Measurements from ENCODE around the gene TTC34. TPM values are rescaled to one million over a fixed set of nuclear protein-coding genes. Genes with fewer than 3 reads are reported as not detected.

TTC34 gene
- total and polyA plus RNA-seq, 10 of the 15 experiments (the other 5 are each of a cell fraction or from before 2014, with no cell fraction given), result 0.03 to 0.49 (median 0.05) TPM; not detected in 2

GRCh38 chr1:2845869-2846268 is 44.4 kb upstream of the TTC34 start (continued):
- TF ChIP-seq RELB (IDR thresholded peaks at IDR 0.05; ENCODE audit: low read depth) (no peak), HSF1 (IDR thresholded peaks at IDR 0.05; ENCODE audit: low read depth, low read length) (no peak)

GRCh38 chr1:2840036-2840809 is 38.7 kb upstream of the TTC34 start:
- no peak overlapping the region for H2AFZ ChIP-seq (ENCODE audit: control insufficient read depth, low read depth, low read length)
- H3K9ac ChIP-seq (ENCODE audit: control insufficient read depth, insufficient read depth, low read length), result no peak overlapping the region
- ATAC-seq, result no peak
- no TSS peak for BruUV-seq (replicated peaks)
- H3K27me3 ChIP-seq (replicated peaks in 1 of 2; ENCODE audit: control insufficient read depth in 2 of 2, insufficient read depth in 2 of 2, low read length in 1 of 2), result no peaks in the 10 kb centered on the region
- H3K36me3 ChIP-seq (ENCODE audit: control insufficient read depth in 2 of 2, insufficient read depth in 2 of 2, low read length in 1 of 2), result no peaks in the 10 kb centered on the region
- no peaks in the 10 kb centered on the region for H4K20me1 ChIP-seq (ENCODE audit: control insufficient read depth, insufficient read depth)
- intact Hi-C loops (cut with micrococcal nuclease; ENCODE audit: unreplicated experiment) (no loop called here), in situ Hi-C loops (cut with MboI) (no loop called here)
- H3K27ac ChIP-seq (ENCODE audit: control insufficient read depth, insufficient read depth), result no peak overlapping the region
- no peak overlapping the region for H3K4me2 ChIP-seq (ENCODE audit: control insufficient read depth, insufficient read depth)
- RAD21 ChIA-PET (ENCODE audit: unreplicated experiment), result no interaction called here
- H3K79me2 ChIP-seq (ENCODE audit: control insufficient read depth, insufficient read depth, low read length), result no peaks in the 10 kb centered on the region
- no peaks in the 10 kb centered on the region for H3K4me1 ChIP-seq (ENCODE audit: control insufficient read depth, insufficient read depth, low read length)
- CTCF ChIA-PET, result no interaction called here
- TF ChIP-seq MTA3 (IDR thresholded peaks at IDR 0.05; ENCODE audit: borderline replicate concordance, low read length), result no peak
- peak in 2 of 3 experiments; percentile 6 to 10; a peak in 1 of 6 replicates for TF ChIP-seq CTCF (IDR thresholded peaks at IDR 0.05 in 2 of 3, conservative IDR thresholded peaks at IDR 0.05 in 1 of 3; ENCODE audit: control insufficient read depth in 2 of 3, extremely low read depth in 1 of 3, insufficient read depth in 1 of 3, low read depth in 3 of 3, low read length in 3 of 3)
- SMC1A ChIA-PET (ENCODE audit: uncharacterized antibody, unreplicated experiment), result no interaction called here
- no peak overlapping the region for H3K4me3 ChIP-seq
- H3K9me3 ChIP-seq (replicated peaks; ENCODE audit: control insufficient read depth, insufficient read depth, low read length), result no peaks in the 10 kb centered on the region; the same call in 2 of the 3 replicates
- no peak for FAIRE-seq
- 2% methylated on average over 15 of the region's 16 CpGs for WGBS (ENCODE audit: insufficient coverage, insufficient replicate concordance, low lambda C conversion rate, missing lambda C conversion rate)
- DNase-seq (ENCODE audit: low read depth, low spot score), result no peak
- POLR2A ChIA-PET, result no interaction called here

Data from GM12878 (cell line).